ENCODE data around the gene HECTD4.

HECTD4 gene

GRCh38 chr12:112199136-112199535 is 183.1 kb downstream of the HECTD4 start:
- H3K4me3 ChIP-seq (ENCODE audit: low read depth, low read length): no peak overlapping the region
- TF ChIP-seq CTCF (IDR thresholded peaks at IDR 0.05; ENCODE audit: borderline replicate concordance, insufficient read depth, low read depth, low read length): no peak

- no peak overlapping the region for H3K4me3 ChIP-seq (ENCODE audit: low read depth, low read length)
- peak; percentile 60 for TF ChIP-seq CTCF (IDR thresholded peaks at IDR 0.05; ENCODE audit: borderline replicate concordance, insufficient read depth, low read depth, low read length)
Observed at GRCh38 chr12:112198120-112198733, 184.0 kb downstream of the HECTD4 start.

GRCh38 chr12:112196196-112196875 is 185.9 kb downstream of the HECTD4 start:
- no peak for TF ChIP-seq CTCF (IDR thresholded peaks at IDR 0.05; ENCODE audit: borderline replicate concordance, insufficient read depth, low read depth, low read length)
- no peak overlapping the region for H3K4me3 ChIP-seq (ENCODE audit: low read depth, low read length)

GRCh38 chr12:112194601-112195247 is 187.5 kb downstream of the HECTD4 start:
- no peak overlapping the region for H3K4me3 ChIP-seq (ENCODE audit: low read depth, low read length)
- TF ChIP-seq CTCF (IDR thresholded peaks at IDR 0.05; ENCODE audit: borderline replicate concordance, insufficient read depth, low read depth, low read length): no peak

- no peak overlapping the region for H3K4me3 ChIP-seq (ENCODE audit: low read depth, low read length)
Observed at GRCh38 chr12:112192475-112192874, 189.8 kb downstream of the HECTD4 start.

GRCh38 chr12:112191840-112192321 is 190.3 kb downstream of the HECTD4 start:
- TF ChIP-seq CTCF (IDR thresholded peaks at IDR 0.05; ENCODE audit: borderline replicate concordance, insufficient read depth, low read depth, low read length): no peak
- H3K4me3 ChIP-seq (ENCODE audit: low read depth, low read length): no peak overlapping the region

More at GRCh38 chr12:112192475-112192874, 189.8 kb downstream of the HECTD4 start:
- no peak for TF ChIP-seq CTCF (IDR thresholded peaks at IDR 0.05; ENCODE audit: borderline replicate concordance, insufficient read depth, low read depth, low read length)
